ENCODE data around the gene IRAK1. TPM values are rescaled to one million over a fixed set of nuclear protein-coding genes. Genes with fewer than 3 reads are reported as not detected.
A peak's percentile ranks its signal among the peaks of the same experiment; 100 is the strongest.

The IRAK1 gene
- total RNA-seq, 4 donors from 2014 or later = 73.5 to 117 (median 96.8) TPM

DNA sequence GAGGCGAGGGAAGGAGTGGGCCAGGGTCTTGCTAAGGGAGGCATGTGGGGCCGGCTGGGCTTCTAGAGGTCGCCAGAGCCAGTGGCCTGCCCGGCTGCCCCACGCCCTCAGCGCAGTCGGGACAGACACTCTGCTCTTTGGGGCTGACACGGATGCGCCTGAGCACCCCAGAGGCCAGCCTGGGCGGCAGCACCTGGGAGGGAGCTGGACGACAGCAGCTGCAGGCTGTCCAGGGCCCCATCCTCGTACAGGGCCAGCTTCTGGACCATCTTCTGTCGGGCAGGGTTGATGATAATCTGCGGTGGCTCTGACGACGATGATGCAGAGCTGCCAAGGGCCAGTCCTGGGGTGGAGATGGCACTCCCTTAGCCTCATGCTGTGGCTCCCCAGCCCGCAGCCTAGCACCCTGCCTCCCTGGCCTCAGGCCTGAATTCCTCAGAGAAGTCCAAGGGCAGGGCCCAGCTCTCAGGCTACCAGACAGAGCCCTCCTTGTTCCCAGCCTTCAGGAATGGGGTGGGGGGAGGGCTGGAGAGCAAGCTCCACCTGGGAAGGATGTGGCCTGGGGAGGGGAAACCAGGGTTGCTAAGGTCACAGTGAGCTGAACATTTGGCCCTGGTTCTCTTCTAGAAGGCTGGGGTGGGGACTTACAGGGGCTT, 7.2 kb downstream of the IRAK1 start:
- Histone ChIP-seq H3K9me3 (no peaks in the 10 kb centered on the region), H3K4me1 (peaks cover 0 to 20% (median 0%) of the 10 kb centered on the region in 3 donors), H3K4me3 (no peak overlapping the region), H3K27ac (peak overlapping the region in 1 of 4 donors; percentile 34), H3K27me3 (peaks cover 0 to 3% (median 0%) of the 10 kb centered on the region in 4 donors), H3K36me3 (peaks cover 0 to 68% (median 18%) of the 10 kb centered on the region in 3 donors)
- intact Hi-C loops (cut with DNase I) = no loop called here
- 60% methylated on average over 3 of the region's 17 CpGs; no CpG with 5 or more reads in 1 of the 2 donors for WGBS, 2 donors
- TF ChIP-seq CTCF (IDR thresholded peaks at IDR 0.05) = no peak
- TF ChIP-seq POLR2A (IDR thresholded peaks at IDR 0.05) = no peak
- DNase-seq = no peak

- H3K27me3 ChIP-seq = peaks cover 0 to 3% (median 0%) of the 10 kb centered on the region in 4 donors
Observed at GRCh38 chrX:154011376-154012335, 8.0 kb downstream of the IRAK1 start.

GRCh38 chrX:154010330-154011087, 9.2 kb downstream of the IRAK1 start:
- WGBS, 2 donors = 63 to 80% methylated on average over 8 to 16 of the region's 18 CpGs
- Histone ChIP-seq H3K27ac (no peak overlapping the region), H3K4me1 (peaks cover 0 to 15% (median 0%) of the 10 kb centered on the region in 3 donors), H3K27me3 (peaks cover 0 to 3% (median 0%) of the 10 kb centered on the region in 4 donors), H3K9me3 (no peaks in the 10 kb centered on the region), H3K4me3 (no peak overlapping the region), H3K36me3 (peaks cover 0 to 49% (median 2%) of the 10 kb centered on the region in 3 donors)
- no peak for TF ChIP-seq CTCF (IDR thresholded peaks at IDR 0.05)
- no peak for TF ChIP-seq POLR2A (IDR thresholded peaks at IDR 0.05)
- DNase-seq = no peak
- intact Hi-C loops (cut with DNase I) = no loop called here

More at GRCh38 chrX:154011376-154012335, 8.0 kb downstream of the IRAK1 start:
- intact Hi-C loops (cut with DNase I) = no loop called here
- TF ChIP-seq CTCF (IDR thresholded peaks at IDR 0.05) = no peak
- no peak for TF ChIP-seq POLR2A (IDR thresholded peaks at IDR 0.05)
- no peak for DNase-seq
- peaks cover 0 to 15% (median 0%) of the 10 kb centered on the region in 3 donors for H3K4me1 ChIP-seq
- H3K9me3 ChIP-seq = no peaks in the 10 kb centered on the region
- H3K36me3 ChIP-seq = peaks cover 0 to 61% (median 10%) of the 10 kb centered on the region in 3 donors
- no peak overlapping the region for H3K27ac ChIP-seq
- WGBS, 2 donors = 79 to 90% methylated on average over 2 to 12 of the region's 18 CpGs
- no peak overlapping the region for H3K4me3 ChIP-seq

DNA sequence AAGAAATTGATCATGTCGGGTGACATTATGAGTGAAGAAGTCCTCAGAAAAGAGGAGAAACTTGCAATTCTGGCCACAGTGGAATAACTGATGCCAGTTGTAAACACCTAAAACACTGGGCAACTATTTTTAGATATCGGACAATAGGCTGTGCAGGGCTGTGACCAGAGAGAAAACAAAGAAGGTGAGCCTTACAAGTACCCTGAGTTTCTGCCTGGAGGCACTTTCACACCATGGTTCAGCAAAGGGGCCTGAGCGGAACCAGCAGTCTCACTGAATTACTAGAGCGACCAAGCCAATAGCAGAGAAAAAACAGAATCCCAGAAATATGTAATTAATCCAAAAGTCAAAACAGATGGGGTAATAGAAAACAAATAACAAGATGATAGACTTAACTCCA, 11.2 kb downstream of the IRAK1 start:
- DNase-seq = no peak
- H3K27me3 ChIP-seq = peaks cover 0 to 3% (median 0%) of the 10 kb centered on the region in 4 donors
- peak overlapping the region in 2 of 4 donors; percentile 20 to 33 for H3K27ac ChIP-seq
- intact Hi-C loops (cut with DNase I) = no loop called here
- peaks cover 0 to 32% (median 0%) of the 10 kb centered on the region in 3 donors for H3K36me3 ChIP-seq
- no peak for TF ChIP-seq POLR2A (IDR thresholded peaks at IDR 0.05)
- no peak for TF ChIP-seq CTCF (IDR thresholded peaks at IDR 0.05)
- peaks cover 0 to 9% (median 0%) of the 10 kb centered on the region in 3 donors for H3K4me1 ChIP-seq
- H3K9me3 ChIP-seq = no peaks in the 10 kb centered on the region
- no peak overlapping the region for H3K4me3 ChIP-seq
- 63 to 78% methylated on average over 3 to 4 of the region's 4 CpGs for WGBS, 2 donors

Data from esophagus squamous epithelium (tissue), 5 donors.